K562 (cell line): Measurements from ENCODE around the gene FBN1. TPM values are rescaled to one million over a fixed set of nuclear protein-coding genes. Genes with fewer than 3 reads are reported as not detected.

Source experiments
- ATAC-seq: fragments of 200-7000 bp; cut with Tn5 transposase; 3 replicates; pipeline ENCODE4 v1.9.1; 2020; ENCODE audit warnings: moderate library complexity
- BruUV-seq: library from RNA; stranded (reverse); fragments of 400-500 nt; replicated peaks from 2 replicates; lab custom pipeline; 2021; lab: Mats Ljungman, UMichigan
- CTCF ChIA-PET: fragments of 300-600 bp; formaldehyde crosslinking; extraction: SDS; loops from one replicate; lab custom pipeline; 2021; ENCODE audit warnings: low intra/inter-chr PET ratio; lab: Yijun Ruan, JAX
- POLR2A ChIA-PET: fragments of 300-600, 350-650 bp; sonication (Branson Sonifier 250); formaldehyde crosslinking; extraction: SDS; loops from one replicate; lab custom pipeline; 2021; ENCODE audit warnings: antibody characterized with exemption, inconsistent platforms; lab: Yijun Ruan, JAX
- DNase-seq, 4 experiments: peaks; one replicate each; pipeline versions ENCODE4 v3.0.0 to v3.0.0-alpha.2; 2011 to 2018; ENCODE audit warnings: low spot score in 3 of 4, mixed read lengths in 3 of 4; ENCODE audit errors: extremely low read depth in 1 of 4
- FAIRE-seq: peaks from 2 replicates; lab custom pipeline; 2011; peaks lifted over from hg19 to GRCh38; lab: Jason Lieb, UNC
- H2AFZ ChIP-seq: 2 replicates; pipeline ENCODE4 v1.6.0; 2011; ENCODE audit warnings: low read depth, low read length, control low read depth, inconsistent platforms
- H3K27ac ChIP-seq: fragments of 200-600 bp; 3 replicates; pipeline ENCODE4 v1.8.0; 2011; ENCODE audit warnings: low read depth, mild to moderate bottlenecking, control low read depth, inconsistent platforms, low read length, moderate library complexity, mixed read lengths; ENCODE audit errors: extremely low read depth
- H3K27me3 ChIP-seq, 2 experiments: fragments of 300-600 bp in 1 of 2; 2 replicates in 1 of 2; 3 replicates in 1 of 2; pipeline versions ENCODE4 v1.6.0 to v1.8.0; 2011; ENCODE audit warnings: inconsistent platforms in 2 of 2, low read length in 2 of 2, mild to moderate bottlenecking in 1 of 2, mixed read lengths in 1 of 2, moderate library complexity in 1 of 2; ENCODE audit not compliant: control insufficient read depth in 2 of 2, insufficient read depth in 2 of 2
- H3K36me3 ChIP-seq: fragments of 300-600 bp; 3 replicates; pipeline ENCODE4 v1.8.0; 2011; ENCODE audit warnings: mild to moderate bottlenecking, low read length, inconsistent platforms; ENCODE audit not compliant: control insufficient read depth, insufficient read depth
- H3K4me1 ChIP-seq, 2 experiments: fragments of 200-600 bp in 1 of 2; replicated peaks in 1 of 2; 2 replicates in 1 of 2; 3 replicates in 1 of 2; pipeline versions ENCODE4 v1.5.1 to v1.8.0; 2011; ENCODE audit warnings: inconsistent platforms in 2 of 2, low read length in 2 of 2, mild to moderate bottlenecking in 1 of 2, mixed read lengths in 1 of 2, moderate library complexity in 1 of 2; ENCODE audit not compliant: control insufficient read depth in 2 of 2, insufficient read depth in 2 of 2
- H3K4me2 ChIP-seq: 2 replicates; pipeline ENCODE4 v1.6.1; 2011; ENCODE audit warnings: low read length, control low read depth, inconsistent platforms, mixed read lengths; ENCODE audit not compliant: insufficient read depth
- H3K4me3 ChIP-seq: fragments of 200-600 bp; sonication (generic), shearing (Covaris generic); 2 replicates; pipeline ENCODE4 v1.5.1; 2016; ENCODE audit warnings: control low read depth, inconsistent platforms
- H3K79me2 ChIP-seq: fragments of 200-600 bp; 3 replicates; pipeline ENCODE4 v1.8.0; 2011; ENCODE audit warnings: low read length, inconsistent platforms; ENCODE audit not compliant: control insufficient read depth, insufficient read depth
- H3K9ac ChIP-seq, 2 experiments: 2 replicates each; pipeline versions ENCODE4 v1.6.0 to v1.6.1; 2011; ENCODE audit warnings: low read depth in 2 of 2, low read length in 2 of 2, control low read depth in 1 of 2, inconsistent platforms in 1 of 2, mild to moderate bottlenecking in 1 of 2, mixed read lengths in 1 of 2; ENCODE audit not compliant: insufficient read depth in 1 of 2
- H3K9me1 ChIP-seq: one replicate; pipeline ENCODE4 v1.6.0; 2011; ENCODE audit warnings: inconsistent platforms, mild to moderate bottlenecking, low read length, moderate library complexity; ENCODE audit not compliant: control insufficient read depth, insufficient read depth
- H3K9me3 ChIP-seq: replicated peaks from 2 replicates; pipeline ENCODE4 v1.5.1; 2011; ENCODE audit warnings: low read depth, low read length, inconsistent platforms; ENCODE audit not compliant: control insufficient read depth, insufficient read depth
- H4K20me1 ChIP-seq: replicated peaks from 2 replicates; pipeline ENCODE4 v1.6.1; 2011; ENCODE audit warnings: low read length, inconsistent platforms, mixed read lengths; ENCODE audit not compliant: control insufficient read depth, insufficient read depth
- ADNP ChIP-seq: fragments of 200-800 bp; sonication (Bioruptor generic); IDR thresholded peaks from 2 replicates; pipeline ENCODE4 v1.6.1; 2016; ENCODE audit warnings: missing genetic modification characterization, missing compliant biosample characterization
- CCAR2 ChIP-seq: fragments of 200-400 bp; formaldehyde crosslinking; IDR thresholded peaks from 2 replicates; pipeline ENCODE4 v1.6.1; 2017; ENCODE audit warnings: mild to moderate bottlenecking, low read depth, low read length
- DPF2 ChIP-seq: fragments of 450-650 bp; IDR thresholded peaks from 2 replicates; pipeline ENCODE4 v1.6.1; 2016
- GTF3C2 ChIP-seq: IDR thresholded peaks from 3 replicates; pipeline ENCODE4 v1.6.1; 2011; ENCODE audit warnings: borderline replicate concordance, mild to moderate bottlenecking, moderate library complexity; ENCODE audit not compliant: insufficient read length; ENCODE audit errors: extremely low read depth
- HDGF ChIP-seq: fragments of 450-650 bp; IDR thresholded peaks from 2 replicates; pipeline ENCODE4 v1.6.1; 2016
- HNRNPL ChIP-seq: fragments of 200-400 bp; formaldehyde crosslinking; IDR thresholded peaks from 2 replicates; pipeline ENCODE4 v1.6.1; 2017; ENCODE audit warnings: low read depth, mild to moderate bottlenecking, low read length
- MAFF ChIP-seq: IDR thresholded peaks from 2 replicates; pipeline ENCODE4 v1.6.1; 2012; ENCODE audit warnings: low read length, improper control_type of control experiment
- MCM2 ChIP-seq: fragments of 450-650 bp; IDR thresholded peaks from 2 replicates; pipeline ENCODE4 v1.6.1; 2017; ENCODE audit warnings: low read depth, mild to moderate bottlenecking
- MLX ChIP-seq, 2 experiments: fragments of 450-650 bp in 1 of 2; sonication (generic) in 1 of 2; formaldehyde crosslinking; conservative IDR thresholded peaks; 2 replicates each; pipeline versions ENCODE4 v1.4.0 to v1.8.1; 2020 to 2022; ENCODE audit warnings: mild to moderate bottlenecking in 1 of 2, missing genetic modification reagents in 1 of 2
- RFX7 ChIP-seq: fragments of 250-450 bp; sonication (Bioruptor Pico); IDR thresholded peaks from 2 replicates; pipeline ENCODE4 v1.5.1; 2021; ENCODE audit warnings: mild to moderate bottlenecking
- SIRT6 ChIP-seq: IDR thresholded peaks from one replicate; pipeline ENCODE4 v1.6.1; 2012; ENCODE audit warnings: low read depth, mild to moderate bottlenecking, control low read depth, inconsistent platforms, low read length, moderate library complexity
- ZBTB7A ChIP-seq: IDR thresholded peaks from 2 replicates; pipeline ENCODE4 v1.6.1; 2011; ENCODE audit warnings: low read depth, mild to moderate bottlenecking, low read length, moderate library complexity, borderline replicate concordance; ENCODE audit not compliant: control insufficient read depth
- ZNF140 ChIP-seq: fragments of 250-450 bp; sonication (Bioruptor Pico); IDR thresholded peaks from 2 replicates; pipeline ENCODE4 v1.8.0; 2021; ENCODE audit warnings: moderate library complexity, mild to moderate bottlenecking, inconsistent platforms
- ZNF507 ChIP-seq: conservative IDR thresholded peaks from 2 replicates; pipeline ENCODE4 v1.6.1; 2017; ENCODE audit warnings: missing genetic modification characterization, missing compliant biosample characterization
- ZNF699 ChIP-seq: fragments of 250-450 bp; sonication (Bioruptor Pico); IDR thresholded peaks from 2 replicates; pipeline ENCODE4 v1.8.0; 2021; ENCODE audit warnings: mild to moderate bottlenecking, moderate library complexity; ENCODE audit not compliant: insufficient replicate concordance
- WGBS: fragments of 100-300 bp; shearing (Covaris generic); methylation state at CpG from one replicate; pipeline ENCODE4 v1.1.6; 2016; ENCODE audit warnings: low coverage, mixed read lengths; ENCODE audit not compliant: insufficient coverage; ENCODE audit errors: missing lambda C conversion rate; 5-methylcytosine and 5-hydroxymethylcytosine counted together
- in situ Hi-C: fragments of 300-500 bp; cut with MboI; formaldehyde crosslinking; loops from 4 replicates; pipeline ENCODE4 v1.15.0; 2018; ENCODE audit warnings: inconsistent platforms, mixed read lengths
- intact Hi-C: fragments of 100-400 bp; cut with micrococcal nuclease; formaldehyde crosslinking; loops from 2 replicates; pipeline ENCODE4 v1.14.2; 2022
- polyA plus RNA-seq, 8 experiments: library from polyadenylated mRNA; depleted of rRNA in 4 of 8; stranded (reverse) in 5 of 8; unstranded in 3 of 8; fragments of >200 nt; fragmentation: Nextera tagmentation in 2 of 8; fragmentation: Illumina TruSeq in 1 of 8; extraction: Ambion mirVana in 2 of 8; extraction: Trizol in 1 of 8; gene quantifications; 2 replicates each; pipeline versions ENCODE4 v1.2.1 to v1.2.3, GENCODE V29; 2011 to 2014; ENCODE audit warnings: inconsistent platforms in 1 of 8, missing spikeins in 1 of 8
- total RNA-seq, 7 experiments: library from RNA; depleted of rRNA in 6 of 7; stranded (reverse); fragments of >200 nt in 6 of 7; fragmentation: Illumina TruSeq in 2 of 7; extraction: Trizol in 2 of 7; gene quantifications; 2 replicates each; pipeline versions ENCODE4 v1.2.1 to v1.2.3, GENCODE V29; 2011 to 2021; ENCODE audit warnings: low replicate concordance in 1 of 7
- TF ChIP-seq, protein P1 (sequence below): sonication (generic); IDR thresholded peaks from 2 replicates; pipeline ENCODE4 v1.6.1; 2016

Gene FBN1
- total and polyA plus RNA-seq, 9 of the 15 experiments (the other 6 are each of a cell fraction or from before 2014, with no cell fraction given): 0.15 to 1.2 (median 0.60) TPM

DNA sequence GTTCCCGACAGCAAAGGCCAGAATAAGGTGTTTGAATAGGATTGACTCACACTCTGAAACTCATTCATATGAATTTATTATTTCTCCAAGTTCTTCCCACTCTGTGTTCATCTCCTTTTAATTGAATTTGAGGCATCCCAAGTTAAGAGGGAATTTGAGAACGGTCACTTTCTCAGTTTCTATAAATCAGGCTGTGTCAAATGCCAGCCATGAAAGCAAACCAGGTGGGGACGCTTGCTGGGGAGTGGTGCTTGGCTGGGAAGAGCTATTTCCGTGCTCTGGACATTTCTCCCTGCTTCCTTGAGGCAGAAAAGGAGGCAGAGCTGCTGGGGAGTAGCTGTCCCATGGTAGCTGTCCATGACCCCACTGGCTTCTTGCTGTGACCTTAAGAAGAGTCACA is 116.6 kb downstream of the FBN1 start (continued):
- TF ChIP-seq GTF3C2 (no peak), CCAR2 (no peak)
- TF ChIP-seq, all 486 proteins: peak for 0

GRCh38 chr15:48527517-48527916 is 118.0 kb downstream of the FBN1 start:
- ChIA-PET POLR2A (interaction anchor here (1.4 kb wide), 1 partner anchor 9 kb away, joined by 3 read pairs; no protein-coding TSS in a partner anchor), CTCF (no interaction called here)
- Histone ChIP-seq H2AFZ (no peak overlapping the region), H3K9me3 (no peaks in the 10 kb centered on the region), H3K27ac (no peak overlapping the region), H3K79me2 (no peaks in the 10 kb centered on the region), H3K27me3 (peaks cover 0 to 4% of the 10 kb centered on the region in 2 experiments; a peak in 2 of 5 replicates), H3K4me1 (no peaks in the 10 kb centered on the region), H3K9ac (no peak overlapping the region), H3K36me3 (no peaks in the 10 kb centered on the region), H4K20me1 (no peaks in the 10 kb centered on the region), H3K9me1 (no peaks in the 10 kb centered on the region), H3K4me3 (no peak overlapping the region), H3K4me2 (no peak overlapping the region)
- FAIRE-seq (no peak), ATAC-seq (no peak), DNase-seq (no peak)
- intact Hi-C loops: loop anchor here (5.0 kb wide), 1 partner anchor 110 kb away; no protein-coding TSS in a partner anchor
- in situ Hi-C loops: no loop called here
- 11% methylated on average over 2 of the region's 2 CpGs for WGBS
- no TSS peak for BruUV-seq
- TF ChIP-seq DPF2 (no peak), MAFF (no peak), ZNF699 (CRISPR knock-in tag) (no peak), RFX7 (CRISPR knock-in tag) (no peak), ZNF140 (CRISPR knock-in tag) (no peak), SIRT6 (no peak), ADNP (tag) (no peak), HDGF (no peak), HNRNPL (no peak), MCM2 (no peak), ZNF507 (tag) (no peak), ZBTB7A (no peak), MLX (CRISPR knock-in tag; conservative IDR thresholded peaks at IDR 0.05) (no peak)
- TF ChIP-seq, protein P1, sequence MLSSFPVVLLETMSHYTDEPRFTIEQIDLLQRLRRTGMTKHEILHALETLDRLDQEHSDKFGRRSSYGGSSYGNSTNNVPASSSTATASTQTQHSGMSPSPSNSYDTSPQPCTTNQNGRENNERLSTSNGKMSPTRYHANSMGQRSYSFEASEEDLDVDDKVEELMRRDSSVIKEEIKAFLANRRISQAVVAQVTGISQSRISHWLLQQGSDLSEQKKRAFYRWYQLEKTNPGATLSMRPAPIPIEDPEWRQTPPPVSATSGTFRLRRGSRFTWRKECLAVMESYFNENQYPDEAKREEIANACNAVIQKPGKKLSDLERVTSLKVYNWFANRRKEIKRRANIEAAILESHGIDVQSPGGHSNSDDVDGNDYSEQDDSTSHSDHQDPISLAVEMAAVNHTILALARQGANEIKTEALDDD: no peak
